Measurements from ENCODE around the gene GRIN2A.

Gene GRIN2A

GRCh38 chr16:10181196-10182162, 749 bp downstream of the GRIN2A start:
- DNase-seq: peak; percentile 10

- no peak for DNase-seq
Measured at GRCh38 chr16:10180771-10181163, 1.5 kb downstream of the GRIN2A start.

- DNase-seq: no peak
Measured at GRCh38 chr16:10180042-10180770, 2.0 kb downstream of the GRIN2A start.

- no peak for DNase-seq
Measured at GRCh38 chr16:10178526-10178925, 3.7 kb downstream of the GRIN2A start.

- no peak for DNase-seq
Measured at GRCh38 chr16:10178080-10178479, 4.1 kb downstream of the GRIN2A start.

GRCh38 chr16:10172848-10173655, 9.2 kb downstream of the GRIN2A start:
- no peak for DNase-seq

GRCh38 chr16:10171221-10171620, 11.0 kb downstream of the GRIN2A start:
- no peak for DNase-seq

- DNase-seq: no peak
Measured at GRCh38 chr16:10169904-10170410, 12.3 kb downstream of the GRIN2A start.

GRCh38 chr16:10169031-10169430, 13.2 kb downstream of the GRIN2A start:
- no peak for DNase-seq

- DNase-seq: no peak
Measured at GRCh38 chr16:10168258-10168657, 14.0 kb downstream of the GRIN2A start.

- DNase-seq: no peak
Measured at GRCh38 chr16:10165643-10166042, 16.6 kb downstream of the GRIN2A start.

- no peak for DNase-seq
Measured at GRCh38 chr16:10162981-10163380, 19.2 kb downstream of the GRIN2A start.

GRCh38 chr16:10156099-10156498, 26.1 kb downstream of the GRIN2A start:
- no peak for DNase-seq

- no peak for DNase-seq
Measured at GRCh38 chr16:10154389-10154788, 27.8 kb downstream of the GRIN2A start.

GRCh38 chr16:10153985-10154384, 28.2 kb downstream of the GRIN2A start:
- no peak for DNase-seq

GRCh38 chr16:10151718-10152117, 30.5 kb downstream of the GRIN2A start:
- no peak for DNase-seq

GRCh38 chr16:10150906-10151305, 31.3 kb downstream of the GRIN2A start:
- no peak for DNase-seq

GRCh38 chr16:10145542-10146035, 36.6 kb downstream of the GRIN2A start:
- DNase-seq: no peak

- no peak for DNase-seq
Measured at GRCh38 chr16:10141671-10142070, 40.6 kb downstream of the GRIN2A start.

- no peak for DNase-seq
Measured at GRCh38 chr16:10138881-10139280, 43.3 kb downstream of the GRIN2A start.

- no peak for DNase-seq
Measured at GRCh38 chr16:10137341-10137740, 44.9 kb downstream of the GRIN2A start.

- DNase-seq: no peak
Measured at GRCh38 chr16:10136916-10137315, 45.3 kb downstream of the GRIN2A start.

- no peak for DNase-seq
Measured at GRCh38 chr16:10130538-10130937, 51.7 kb downstream of the GRIN2A start.
